ENCODE measurements around the gene JMJD7.

DNA sequence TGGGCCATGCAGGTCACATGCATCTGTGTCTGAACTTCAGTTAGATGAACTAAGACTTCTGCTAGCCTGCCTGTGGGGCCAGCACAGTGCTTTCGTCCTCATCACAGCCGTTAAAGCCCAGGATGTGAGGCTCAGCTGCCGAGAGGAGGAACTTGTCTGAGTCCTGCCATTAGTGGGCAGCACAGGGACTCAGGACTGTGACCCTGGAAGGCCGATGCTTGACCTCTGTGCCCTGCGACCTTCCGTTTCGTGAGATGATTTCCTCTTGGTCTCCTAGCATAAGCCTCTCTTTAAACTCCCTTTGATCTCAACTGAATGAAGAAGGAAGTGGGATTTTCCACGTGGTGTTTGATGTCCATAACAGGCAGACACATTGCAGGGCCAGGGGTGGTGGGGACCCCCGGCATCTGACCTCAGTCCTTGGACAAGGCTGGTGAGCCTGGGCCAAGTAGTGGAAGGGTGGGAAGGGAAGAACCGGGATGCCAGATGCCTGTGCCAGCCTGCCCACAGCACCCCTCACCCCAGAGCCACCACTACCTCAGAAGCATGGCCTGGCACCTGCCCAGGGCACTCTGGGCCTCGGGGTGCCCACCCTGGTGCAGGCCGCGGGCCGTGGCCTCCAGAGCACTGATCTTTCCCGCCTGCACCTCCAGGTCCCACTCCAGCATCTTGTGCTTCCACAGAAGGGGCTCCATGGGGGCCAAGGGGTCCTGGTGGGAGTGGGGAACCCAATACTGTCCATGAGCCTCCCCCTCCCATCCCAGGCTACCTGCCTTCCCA is 32.3 kb downstream of the JMJD7 start:
- no peak for TF ChIP-seq POLR2AphosphoS5 (IDR thresholded peaks at IDR 0.05; ENCODE audit: low read depth, low read length)
- TF ChIP-seq POLR2A (IDR thresholded peaks at IDR 0.05; ENCODE audit: low read depth, low read length): no peak
